GM12801 (cell line): ENCODE measurements around the gene SCYGR8.

Experiments used
- TF ChIP-seq, protein P1 (sequence below): IDR thresholded peaks from one replicate; pipeline ENCODE4 v1.5.1; 2011; ENCODE audit warnings: control low read depth; ENCODE audit not compliant: insufficient read length; ENCODE audit errors: extremely low read depth

The SCYGR8 gene

DNA sequence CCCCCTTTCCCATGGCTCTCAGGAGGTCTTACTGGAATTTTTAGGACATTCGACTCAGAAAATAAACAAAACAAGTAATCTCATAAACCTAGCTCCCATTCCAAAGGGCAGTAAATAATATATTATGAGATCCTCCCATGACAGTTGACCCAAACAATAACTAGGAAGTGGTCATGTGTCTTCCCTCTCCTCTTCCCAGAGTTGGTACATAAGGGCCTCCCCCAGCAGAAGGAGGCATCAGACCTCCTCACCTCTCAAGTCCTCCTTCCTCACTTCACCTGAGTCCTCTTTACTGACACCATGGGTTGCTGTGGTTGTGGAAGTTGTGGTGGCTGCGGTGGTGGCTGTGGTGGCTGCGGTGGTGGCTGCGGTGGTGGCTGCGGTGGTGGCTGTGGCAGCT is 17.7 kb upstream of the SCYGR8 start, which contains the start of gene SCYGR7:
Gene SCYGR7, plus strand, starts transcription at position 301 of the 400 bp plus-strand sequence. Its CDS starts 0 bp downstream, at position 301.
- TF ChIP-seq, protein P1, sequence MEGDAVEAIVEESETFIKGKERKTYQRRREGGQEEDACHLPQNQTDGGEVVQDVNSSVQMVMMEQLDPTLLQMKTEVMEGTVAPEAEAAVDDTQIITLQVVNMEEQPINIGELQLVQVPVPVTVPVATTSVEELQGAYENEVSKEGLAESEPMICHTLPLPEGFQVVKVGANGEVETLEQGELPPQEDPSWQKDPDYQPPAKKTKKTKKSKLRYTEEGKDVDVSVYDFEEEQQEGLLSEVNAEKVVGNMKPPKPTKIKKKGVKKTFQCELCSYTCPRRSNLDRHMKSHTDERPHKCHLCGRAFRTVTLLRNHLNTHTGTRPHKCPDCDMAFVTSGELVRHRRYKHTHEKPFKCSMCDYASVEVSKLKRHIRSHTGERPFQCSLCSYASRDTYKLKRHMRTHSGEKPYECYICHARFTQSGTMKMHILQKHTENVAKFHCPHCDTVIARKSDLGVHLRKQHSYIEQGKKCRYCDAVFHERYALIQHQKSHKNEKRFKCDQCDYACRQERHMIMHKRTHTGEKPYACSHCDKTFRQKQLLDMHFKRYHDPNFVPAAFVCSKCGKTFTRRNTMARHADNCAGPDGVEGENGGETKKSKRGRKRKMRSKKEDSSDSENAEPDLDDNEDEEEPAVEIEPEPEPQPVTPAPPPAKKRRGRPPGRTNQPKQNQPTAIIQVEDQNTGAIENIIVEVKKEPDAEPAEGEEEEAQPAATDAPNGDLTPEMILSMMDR = no peak

DNA sequence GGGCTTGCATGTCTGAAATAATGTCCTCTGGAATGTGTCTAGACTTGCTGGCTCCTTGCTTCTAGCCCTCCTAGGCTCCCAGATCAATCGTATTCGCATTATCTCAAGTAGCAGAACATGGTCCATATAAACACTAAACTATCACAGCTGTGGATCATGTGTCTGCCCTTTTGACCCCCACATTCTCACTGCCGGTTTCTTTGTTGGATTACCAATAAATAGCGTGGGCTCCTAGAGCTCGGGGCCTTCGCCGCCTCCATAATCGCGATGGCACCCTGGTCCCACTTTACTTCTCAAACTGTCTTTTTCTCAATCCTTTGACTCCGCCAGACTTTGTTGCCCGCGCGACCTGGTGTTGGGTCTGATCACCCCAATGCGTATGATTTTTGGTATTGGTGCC is 6.3 kb upstream of the SCYGR8 start:
- TF ChIP-seq, protein P1 = no peak

DNA sequence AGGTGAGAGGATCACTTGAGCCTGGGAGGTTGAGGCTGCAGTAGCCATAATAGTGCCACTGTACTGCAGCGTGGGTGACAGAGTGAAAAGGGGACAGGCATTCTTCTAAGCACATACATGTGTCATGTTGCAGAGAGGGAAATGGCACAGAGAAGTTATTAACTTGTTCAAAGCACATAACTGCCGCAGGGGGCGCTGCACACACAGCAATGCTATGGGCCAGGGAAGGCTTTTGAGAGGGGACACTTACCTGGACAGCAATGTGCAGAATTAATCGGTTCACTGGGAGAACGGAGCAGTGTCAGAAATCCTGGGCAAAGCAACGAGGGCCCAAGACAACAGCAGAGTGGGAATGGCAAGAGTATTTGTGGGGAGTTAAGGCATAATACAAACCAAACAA is 2.4 kb downstream of the SCYGR8 start:
- TF ChIP-seq, protein P1 = no peak

DNA sequence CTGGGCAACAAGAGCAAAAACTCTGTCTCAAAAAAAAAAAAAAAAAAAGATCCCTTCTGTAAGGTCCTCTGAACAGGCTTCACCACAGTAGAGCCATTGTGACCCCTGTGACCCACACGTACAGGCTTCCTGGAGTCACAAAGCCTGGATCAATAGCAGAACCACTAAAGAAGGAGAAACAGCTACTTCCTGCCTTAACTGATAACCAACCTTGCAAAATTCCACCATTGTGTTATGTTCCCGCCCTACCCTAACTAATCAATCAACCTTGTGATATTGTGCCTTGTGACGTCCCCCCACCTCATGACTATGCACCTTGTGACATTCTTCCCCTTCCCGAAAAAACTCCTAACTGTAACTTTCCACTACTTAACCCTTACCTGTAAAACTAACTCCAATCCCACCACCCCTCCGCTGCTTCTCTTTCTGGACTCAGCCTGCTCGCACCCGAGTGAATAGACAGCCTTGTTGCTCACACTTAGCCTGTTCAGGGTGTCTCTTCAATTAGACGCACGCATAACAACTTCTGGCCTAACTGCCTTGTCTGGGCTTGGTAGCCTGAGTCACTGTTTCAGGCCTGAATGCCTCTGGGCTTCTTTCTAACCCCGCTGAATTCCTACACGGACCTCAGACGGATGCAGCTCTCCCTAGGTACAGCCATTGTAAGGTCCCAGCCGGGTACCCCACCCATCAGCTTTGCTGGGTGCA is 13.9 kb downstream of the SCYGR8 start:
- TF ChIP-seq, protein P1 = no peak

DNA sequence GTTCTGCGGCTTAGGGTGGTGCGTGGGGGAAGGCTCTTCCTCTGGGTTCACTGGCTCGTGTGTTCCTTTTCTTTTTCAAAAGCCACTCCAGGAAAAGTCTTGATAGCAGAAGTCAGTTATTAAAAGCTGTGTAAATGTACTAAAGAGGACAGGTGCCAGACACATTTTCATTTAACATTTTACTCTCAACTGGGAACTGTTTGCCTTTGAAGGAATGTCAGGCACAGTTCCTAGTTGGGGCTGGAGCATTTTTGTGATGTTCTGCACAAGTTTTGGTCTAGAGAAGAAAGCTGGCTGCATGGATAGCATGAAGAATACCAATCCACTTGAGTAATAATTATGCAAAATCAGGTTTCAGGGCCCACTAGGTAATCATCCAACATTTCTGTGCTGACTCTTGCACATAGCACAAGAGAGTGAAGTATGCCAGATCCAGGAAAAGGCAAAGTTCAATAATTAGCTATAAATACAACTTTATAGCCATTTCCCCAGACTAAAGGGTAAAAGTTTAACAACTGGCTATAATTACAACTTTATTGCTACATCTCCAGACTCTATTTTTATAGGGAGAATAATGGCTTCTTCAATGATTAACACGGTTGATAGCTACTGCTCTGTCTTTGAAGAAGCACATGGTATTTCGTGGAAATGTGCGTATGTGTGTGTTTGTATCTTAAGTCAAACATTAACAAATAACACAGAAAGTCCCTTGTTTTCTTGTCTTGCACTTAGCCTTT is 16.2 kb downstream of the SCYGR8 start:
- TF ChIP-seq, protein P1 = no peak

DNA sequence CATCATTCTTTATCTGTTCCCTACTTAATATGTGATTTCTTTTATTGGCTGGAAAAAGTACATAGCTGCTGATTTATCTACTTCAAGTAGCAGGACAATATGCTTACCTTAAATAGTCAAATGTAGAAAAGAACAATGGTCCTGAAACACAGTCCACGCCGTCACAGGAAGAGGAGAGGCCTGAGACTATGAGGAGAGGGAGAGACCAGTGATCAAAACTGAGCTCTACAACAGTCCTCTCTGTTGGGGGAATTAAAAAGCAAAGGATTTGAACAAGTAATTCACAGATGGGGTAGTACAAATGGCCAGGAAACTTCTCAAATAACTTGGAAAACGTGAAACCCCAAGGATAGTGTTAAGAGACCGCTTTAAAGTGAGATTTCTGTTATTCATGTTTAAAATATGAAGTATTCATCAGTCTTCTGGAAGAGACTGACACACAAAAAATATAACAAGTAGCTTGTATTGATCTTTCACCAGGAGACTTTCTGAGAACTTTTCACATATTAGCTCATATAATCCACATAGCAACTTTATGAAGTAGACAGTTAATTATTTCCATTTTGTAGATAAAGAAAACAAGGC is 20.2 kb downstream of the SCYGR8 start:
- TF ChIP-seq, protein P1 = no peak

DNA sequence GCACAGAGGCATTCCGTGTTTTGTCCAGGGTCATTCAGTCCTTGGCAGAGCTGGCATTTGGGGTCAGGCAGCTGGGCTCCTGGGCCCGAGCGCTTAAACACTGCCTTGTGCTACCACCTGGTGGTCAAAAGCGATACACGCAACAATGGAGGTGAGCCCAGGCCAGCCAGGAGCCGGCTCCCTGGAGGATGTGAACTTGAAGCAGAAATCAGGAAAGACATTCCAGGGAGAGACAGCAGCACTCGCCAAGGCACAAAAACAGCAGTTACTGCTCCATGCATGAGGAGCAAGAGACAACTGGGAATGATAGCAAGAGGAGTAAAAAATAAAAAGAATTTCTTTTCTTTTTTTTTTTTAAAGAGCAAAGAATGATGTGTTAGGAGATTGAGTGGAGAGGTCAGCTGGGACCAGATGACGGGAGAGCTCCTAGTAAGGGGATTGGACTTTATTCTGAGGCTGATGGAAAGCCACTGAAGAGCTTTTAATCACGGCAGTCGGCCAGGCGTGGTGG is 20.7 kb downstream of the SCYGR8 start:
- TF ChIP-seq, protein P1 = no peak
